Mammary microvascular endothelial cell (primary cell): ENCODE measurements around the gene ABCC8. TPM values are rescaled to one million over a fixed set of nuclear protein-coding genes. Genes with fewer than 3 reads are reported as not detected.

Experiments
- total RNA-seq: library from RNA; depleted of rRNA; stranded (reverse); fragments of >200 nt; gene quantifications from 2 replicates; pipeline ENCODE4 v1.2.3, GENCODE V29; 2015

The ABCC8 gene
- not detected in 2 replicates for total RNA-seq

DNA sequence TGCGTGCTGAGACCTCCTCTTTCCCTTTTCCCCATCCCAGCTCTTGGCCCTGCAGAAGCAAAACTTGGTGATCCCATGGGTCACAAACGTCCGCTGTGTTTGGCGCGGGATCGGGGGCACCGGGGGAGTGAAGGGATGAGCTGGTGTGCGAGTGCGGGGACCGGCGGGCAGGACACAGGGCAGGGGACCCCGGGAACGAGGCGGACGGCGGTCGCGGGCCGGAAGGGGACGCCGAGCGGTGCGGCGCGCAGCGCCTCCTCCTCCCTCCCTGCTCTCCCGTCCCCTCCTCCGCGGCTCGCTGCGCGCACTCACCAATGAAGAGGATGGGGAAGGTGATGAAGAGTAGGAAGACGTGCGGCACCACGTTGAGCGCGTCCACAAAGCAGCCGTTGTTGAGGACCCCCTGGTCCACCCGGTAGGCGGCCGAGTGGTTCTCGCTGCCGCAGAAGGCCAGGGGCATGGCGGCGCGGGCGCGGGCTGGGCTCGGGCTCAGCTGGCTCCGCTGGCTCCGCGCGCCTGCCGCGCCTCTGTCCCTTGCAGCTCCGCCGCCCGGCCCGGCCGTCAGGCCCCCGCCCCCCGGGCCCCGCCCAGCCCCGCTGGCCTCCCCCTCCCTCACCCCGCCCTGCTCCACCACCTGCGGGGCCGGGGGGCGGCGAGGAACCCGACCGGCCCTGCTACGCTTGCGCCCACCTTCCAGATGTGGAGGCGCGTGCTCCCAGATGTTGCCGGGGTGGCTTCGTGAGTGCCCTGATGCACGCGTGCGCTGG, at the start of gene ABCC8:
ABCC8 (minus strand) TSS at position 529 of the 767 bp plus-strand sequence; CDS start at position 460, 69 bp downstream.

DNA sequence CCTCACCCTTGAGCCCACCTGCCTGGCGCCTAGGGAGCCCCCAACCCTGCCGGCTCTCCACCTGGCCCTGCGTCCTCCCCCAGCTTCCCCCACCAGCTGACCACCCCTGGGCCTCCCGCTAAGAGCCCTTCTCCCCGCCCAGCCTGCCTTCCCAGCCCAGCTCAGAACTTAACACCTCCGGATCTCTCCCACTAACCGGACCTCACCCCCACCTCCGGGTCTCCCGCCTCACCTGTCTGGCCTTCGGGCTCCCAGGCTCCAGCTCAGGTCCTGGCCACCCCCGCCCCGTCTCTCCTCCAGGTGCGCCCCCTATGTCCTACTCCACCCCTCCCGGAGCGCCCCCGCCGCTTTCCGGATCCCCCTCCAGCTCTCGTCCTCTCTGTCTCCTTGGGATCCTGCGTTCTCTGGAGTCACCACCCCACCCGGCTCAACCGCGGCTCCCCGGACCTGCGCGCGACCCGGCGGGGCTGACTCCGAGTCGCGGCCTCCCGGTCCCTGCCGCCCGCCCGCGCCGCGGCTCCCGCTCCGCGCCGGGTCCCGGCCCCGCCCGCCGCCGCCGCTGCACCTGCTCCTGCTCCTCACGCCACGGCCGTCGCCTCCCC, 87.9 kb downstream of the ABCC8 start, which contains the start of gene KCNJ11:
KCNJ11 (minus strand) TSS at position 51 of the 602 bp plus-strand sequence. CDS start 568 bp downstream, outside the sequence.

GRCh38 chr11:17351510-17352176, 125.0 kb downstream of the ABCC8 start, which contains the start of gene NCR3LG1:
Gene NCR3LG1 (plus strand): TSS chr11:17351800. CDS start chr11:17351970, 170 bp downstream.

Other genes starting within 250 kb of the ABCC8 start
- gene NUCB2, start 200.1 kb downstream of the ABCC8 start, total RNA-seq: 41.8 and 52.0 TPM in 2 replicates
- gene NCR3LG1, start 125.0 kb downstream of the ABCC8 start, total RNA-seq: 5.0 and 7.2 TPM in 2 replicates
- 0.30 and 0.67 TPM in 2 replicates for gene KCNJ11, start 88.2 kb downstream of the ABCC8 start, total RNA-seq
- gene USH1C, start 67.6 kb upstream of the ABCC8 start, total RNA-seq: not detected in 2 replicates
- not detected in 2 replicates for gene OTOG, start 70.4 kb upstream of the ABCC8 start, total RNA-seq
- not detected in 2 replicates for gene MYOD1, start 242.7 kb upstream of the ABCC8 start, total RNA-seq